GM18868 (cell line): ENCODE results near the gene WDR37.

Experiments
- ATAC-seq: cut with Tn5 transposase; IDR thresholded peaks from one replicate; pipeline ENCODE4 v1.9.1; 2021; ENCODE audit warnings: mild to moderate bottlenecking, moderate library complexity; ENCODE audit not compliant: unreplicated experiment

The WDR37 gene

DNA sequence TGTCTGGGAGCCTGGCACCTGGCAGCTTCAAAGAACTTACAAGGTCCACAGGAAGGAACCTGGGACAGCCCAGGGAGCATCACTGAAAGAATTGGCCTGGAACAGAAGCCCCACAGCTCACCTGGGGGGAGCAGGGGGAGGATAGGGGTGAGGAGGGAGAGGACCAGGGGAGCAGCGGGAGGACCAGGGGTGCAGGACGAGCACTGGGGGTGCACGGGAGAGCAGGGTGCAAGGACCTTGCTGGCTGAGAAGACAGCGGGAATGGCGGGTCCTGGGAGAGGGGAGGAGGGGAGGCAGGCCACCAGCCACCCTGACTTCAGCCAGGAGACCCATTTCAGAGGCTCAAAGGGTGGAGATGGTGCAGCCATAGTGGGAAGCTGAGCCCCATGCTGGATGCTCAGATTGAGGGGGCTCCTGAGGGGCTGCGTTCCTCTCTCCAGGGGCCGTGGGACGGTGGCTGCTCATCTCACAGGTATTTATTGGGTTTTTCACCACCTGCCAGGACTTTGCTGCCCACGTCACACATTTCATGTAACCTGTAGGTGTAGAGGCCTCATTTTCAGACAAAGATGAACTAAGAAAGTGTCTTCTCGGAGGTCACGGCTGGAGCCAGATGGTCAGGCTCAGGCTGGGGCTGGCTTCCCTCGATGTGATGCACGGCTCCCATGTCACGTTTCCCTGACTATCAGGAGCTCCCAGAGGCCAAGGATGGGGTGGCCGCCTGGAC, 110.1 kb downstream of the WDR37 start:
- ATAC-seq, result no peak

DNA sequence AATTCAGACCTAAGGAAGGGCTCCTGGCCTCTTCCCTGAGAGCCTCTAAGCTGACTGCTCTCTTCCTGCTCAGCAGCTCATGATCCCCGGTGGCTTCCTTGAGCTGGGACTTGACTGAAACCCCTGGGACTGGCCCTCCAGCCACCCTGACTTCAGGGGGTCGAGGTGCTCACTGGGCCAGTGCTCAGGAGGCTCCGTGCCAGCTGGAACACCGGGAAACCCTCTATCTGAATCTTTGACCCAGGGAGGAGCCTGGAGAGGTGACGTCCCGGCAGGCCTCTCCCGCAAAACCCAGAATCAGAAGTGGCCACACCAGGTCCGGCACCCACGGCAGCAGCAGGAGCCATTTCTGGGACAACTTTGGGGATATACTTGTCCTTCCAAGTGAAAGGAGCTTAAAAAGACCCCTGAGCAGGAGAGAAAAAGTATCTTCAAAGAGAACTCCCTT, 110.7 kb downstream of the WDR37 start:
- ATAC-seq, result no peak

DNA sequence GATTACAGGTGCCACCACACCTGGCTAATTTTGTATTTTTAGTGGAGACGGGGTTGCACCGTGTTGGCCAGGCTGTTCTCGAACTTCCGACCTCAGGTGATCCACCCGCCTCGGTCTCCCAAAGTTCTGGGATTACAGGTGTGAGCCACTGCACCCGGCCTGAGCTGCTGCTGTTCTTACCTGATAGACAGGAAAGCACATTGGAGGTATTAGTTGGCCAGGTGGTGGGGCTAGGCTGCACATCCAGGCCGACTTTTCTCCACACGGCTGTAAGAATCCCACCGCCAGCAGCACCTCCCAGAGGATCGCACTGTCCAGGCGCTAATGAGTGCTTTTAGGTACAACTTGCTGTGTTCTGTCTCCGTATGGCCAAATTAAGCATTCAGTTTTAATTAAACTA, 112.6 kb downstream of the WDR37 start:
- ATAC-seq, result no peak

DNA sequence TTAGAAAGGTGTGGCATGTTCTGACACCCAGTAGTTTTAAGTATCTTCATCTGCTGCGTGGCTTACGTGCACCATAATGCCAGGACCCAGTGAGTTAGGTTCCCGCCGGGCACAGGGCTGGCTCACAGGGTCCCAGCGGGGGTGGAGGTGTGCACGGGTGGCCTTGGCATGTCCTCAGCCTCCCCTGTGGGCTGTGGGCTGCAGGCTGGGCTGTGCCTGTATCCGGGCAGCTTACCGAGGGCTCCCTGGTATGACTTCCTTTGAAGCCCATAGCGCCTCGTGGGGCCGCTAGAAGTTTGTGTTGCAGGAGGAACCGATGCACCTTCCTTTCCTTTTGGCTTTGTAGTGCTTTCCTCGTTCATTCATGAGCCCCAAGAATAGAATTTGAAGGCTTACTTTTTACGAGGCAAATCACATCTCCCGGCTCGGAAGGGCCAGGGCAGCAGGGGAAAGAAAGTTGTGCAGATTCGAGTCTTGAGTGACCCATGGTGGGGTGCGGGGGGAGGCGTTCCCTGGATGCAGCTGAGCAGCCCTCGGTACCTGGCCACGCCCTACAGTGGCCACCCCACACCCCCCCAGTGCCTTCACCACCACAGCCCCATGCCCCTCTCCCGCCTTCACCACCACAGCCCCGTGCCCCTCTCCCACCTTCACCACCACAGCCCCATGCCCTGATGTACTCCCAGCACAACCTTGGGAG, 113.2 kb downstream of the WDR37 start:
- ATAC-seq, result no peak

DNA sequence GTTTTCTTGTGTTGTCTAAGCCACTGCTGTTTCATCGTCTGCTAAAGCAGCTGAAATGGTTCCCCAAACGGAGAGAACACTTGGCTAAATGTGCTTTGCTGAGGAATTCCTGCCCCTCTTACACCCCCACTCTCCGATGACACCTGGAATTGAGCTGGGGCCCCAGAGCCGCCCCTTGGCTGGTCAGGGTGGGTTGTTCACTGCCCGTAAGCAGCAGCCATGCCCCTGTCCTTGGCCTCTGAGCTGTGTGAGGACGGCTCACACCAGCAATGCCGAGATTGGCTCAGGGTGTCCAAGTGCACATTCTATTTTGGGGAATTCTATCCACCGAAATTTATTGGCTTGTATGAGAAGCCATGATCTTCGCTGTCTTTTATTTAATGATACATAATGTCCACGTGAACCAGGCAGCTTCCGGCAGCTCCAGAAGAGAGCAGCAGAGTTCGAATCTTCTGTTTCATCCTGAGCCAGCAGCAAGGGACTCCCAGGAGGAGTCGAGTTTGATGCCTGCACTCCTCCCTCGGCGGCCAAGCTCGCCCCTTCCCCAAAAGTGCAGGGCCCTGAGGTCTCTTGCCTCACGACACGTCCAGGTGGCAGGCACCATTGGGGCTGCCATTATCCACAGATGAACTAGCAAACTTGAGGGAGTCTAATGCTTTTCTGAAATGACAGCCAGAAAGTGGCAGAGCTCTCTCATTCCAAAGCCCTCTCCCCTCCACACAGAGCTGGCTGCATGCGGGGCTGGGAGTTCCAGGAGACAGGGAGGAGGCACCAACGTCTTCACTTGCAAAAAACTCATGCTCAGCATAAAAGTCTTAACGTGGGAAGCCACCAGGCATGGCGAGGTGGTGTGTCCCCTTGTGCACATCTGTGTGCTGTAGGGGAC, 114.0 kb downstream of the WDR37 start:
- ATAC-seq, result no peak

DNA sequence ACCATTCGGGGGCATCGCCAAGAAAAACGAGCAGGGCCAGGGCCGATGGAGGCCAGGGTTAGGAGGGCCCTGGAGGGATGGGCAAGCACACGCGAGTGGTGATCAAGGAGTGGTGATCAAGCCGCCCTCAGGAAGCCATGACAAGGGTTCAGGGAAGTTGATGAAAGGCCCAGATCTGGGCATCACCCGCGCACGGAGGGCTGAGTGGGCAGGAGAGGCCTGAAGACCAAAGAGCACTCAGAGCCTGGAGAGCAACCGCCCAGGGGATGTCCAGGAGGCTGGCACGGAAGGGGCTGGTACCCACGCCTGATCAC, 114.6 kb downstream of the WDR37 start:
- ATAC-seq, result no peak

DNA sequence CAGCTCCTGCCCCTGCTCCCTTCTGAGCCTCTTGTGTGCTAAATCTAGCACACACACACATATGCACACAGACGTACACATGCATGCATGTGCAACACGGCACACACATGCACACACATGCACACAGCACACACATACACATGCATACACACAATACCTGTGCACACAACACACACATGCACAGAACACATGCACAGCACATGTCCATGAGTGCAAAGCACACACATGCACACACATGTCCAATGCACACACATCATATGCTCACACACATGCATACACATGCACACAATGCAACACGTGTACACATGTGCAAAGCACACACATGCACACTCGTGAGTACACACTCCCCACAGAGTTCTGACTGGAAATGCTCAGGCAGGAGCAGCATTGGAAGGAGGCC, 115.0 kb downstream of the WDR37 start:
- ATAC-seq, result no peak

DNA sequence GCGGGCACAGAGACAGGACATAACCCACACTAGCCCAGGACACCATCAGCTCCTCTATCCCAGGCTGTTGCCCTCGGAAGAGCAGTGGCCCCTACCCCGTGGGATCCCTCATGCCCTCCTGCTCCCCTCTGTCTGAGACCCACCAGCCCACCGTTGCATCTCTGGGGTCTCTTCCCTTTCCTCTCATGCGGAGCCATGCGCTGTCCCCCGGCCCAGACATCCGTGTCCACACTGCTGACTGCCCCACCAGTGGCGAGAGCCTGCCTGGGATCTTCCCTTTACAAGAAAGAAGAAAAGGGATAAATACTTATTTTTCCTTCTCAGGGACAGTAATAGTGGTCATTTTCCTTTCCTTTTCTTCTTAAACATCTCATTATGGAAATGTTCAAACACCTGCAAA, 115.4 kb downstream of the WDR37 start:
- no peak for ATAC-seq

DNA sequence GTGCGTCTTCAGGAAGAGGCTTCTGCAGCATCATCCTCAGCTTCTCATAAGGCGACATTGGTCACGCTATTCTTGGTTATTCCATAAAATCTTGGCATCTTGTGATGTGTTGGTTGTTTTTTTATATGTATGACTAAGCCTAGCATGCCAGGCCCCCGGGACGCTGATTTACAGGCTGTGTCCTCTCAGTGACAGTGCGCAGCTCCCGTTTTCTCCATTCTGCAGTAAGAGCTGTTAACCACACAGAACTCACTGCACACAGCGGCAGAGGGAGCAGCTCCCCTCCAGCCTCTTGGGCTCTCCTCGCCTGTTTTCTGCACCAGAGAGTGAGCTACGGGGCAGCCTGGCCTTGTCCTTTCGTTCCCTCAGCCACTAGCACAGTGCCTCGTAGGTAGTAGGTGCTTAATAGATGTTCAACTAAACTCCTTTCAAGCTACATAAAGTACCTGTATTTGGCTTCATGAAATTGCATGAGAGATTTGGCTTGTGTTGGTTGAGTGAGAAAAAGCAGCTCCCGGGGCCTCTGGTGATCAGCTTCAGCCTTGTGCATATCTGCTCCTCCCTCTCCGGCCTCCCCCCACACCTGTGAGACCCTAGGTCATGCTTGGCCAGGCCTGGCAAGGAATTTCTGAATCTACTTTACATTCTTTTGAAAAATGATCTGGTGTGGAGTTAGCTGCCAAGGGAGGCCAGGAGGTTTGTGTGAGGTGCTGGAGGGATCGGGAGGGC, 116.2 kb downstream of the WDR37 start:
- ATAC-seq, result no peak

DNA sequence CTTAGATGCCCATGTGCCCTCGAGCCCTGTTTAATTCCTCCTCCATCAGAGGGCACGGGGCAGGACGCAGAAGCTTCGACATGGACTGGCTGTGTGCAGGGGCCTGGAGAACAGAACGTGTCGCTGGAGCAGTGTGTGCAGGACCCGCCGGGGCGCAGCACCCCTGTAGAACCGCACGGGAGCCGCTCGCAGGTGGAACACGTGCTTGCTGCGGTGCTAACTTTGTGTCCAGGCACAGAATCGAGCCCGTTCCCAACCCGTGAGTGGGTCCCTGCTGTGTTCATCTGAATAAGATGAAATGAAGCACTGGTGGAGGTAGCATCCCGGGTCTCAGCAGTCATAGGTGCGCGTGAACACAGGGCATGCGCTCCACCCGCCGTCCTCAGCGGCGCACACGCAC, 116.9 kb downstream of the WDR37 start:
- ATAC-seq, result no peak

DNA sequence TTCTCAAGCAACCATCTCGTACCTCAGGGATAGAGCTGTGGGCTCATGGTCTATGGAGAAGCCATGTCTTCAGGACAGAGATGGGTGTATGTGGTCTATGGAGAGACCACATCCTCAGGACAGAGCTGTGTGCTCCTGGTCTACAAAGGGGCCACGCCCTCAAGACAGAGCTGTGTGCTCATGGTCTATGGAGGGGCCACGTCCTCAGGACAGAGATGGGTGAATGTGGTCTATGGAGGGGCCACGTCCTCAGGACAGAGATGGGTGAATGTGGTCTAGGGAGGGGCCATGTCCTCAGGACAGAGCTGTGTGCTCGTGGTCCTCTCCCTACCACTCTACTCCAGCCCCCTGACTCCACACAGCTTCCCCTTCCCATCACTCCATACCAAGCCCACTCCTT, 117.8 kb downstream of the WDR37 start:
- no peak for ATAC-seq

DNA sequence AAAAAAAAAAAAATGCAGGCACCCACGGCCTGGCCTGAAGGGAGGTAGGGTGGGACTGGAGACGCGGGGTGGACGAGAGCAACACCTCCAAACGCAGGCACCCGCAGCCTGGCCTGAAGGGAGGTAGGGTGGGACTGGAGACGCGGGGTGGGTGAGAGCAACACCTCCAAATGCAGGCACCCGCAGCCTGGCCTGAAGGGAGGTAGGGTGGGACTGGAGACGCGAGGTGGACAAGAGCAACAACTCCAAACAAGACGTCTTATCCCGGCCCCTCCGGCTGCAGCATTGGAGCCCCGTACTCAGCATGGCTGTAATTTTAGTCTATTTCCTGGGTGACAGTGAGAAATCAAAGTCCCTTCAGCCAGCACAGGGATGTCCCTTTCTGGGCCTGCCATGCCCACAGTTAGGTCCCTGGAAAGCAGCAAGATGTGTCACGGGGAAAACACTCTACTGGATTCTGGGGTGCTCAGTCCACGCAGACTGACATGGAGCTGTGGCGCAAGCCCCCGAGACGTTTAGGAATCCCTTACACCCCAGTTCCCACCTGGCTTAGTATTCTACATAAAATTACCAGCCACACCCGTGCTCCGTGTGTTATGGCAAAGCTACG, 119.9 kb downstream of the WDR37 start:
- no peak for ATAC-seq

DNA sequence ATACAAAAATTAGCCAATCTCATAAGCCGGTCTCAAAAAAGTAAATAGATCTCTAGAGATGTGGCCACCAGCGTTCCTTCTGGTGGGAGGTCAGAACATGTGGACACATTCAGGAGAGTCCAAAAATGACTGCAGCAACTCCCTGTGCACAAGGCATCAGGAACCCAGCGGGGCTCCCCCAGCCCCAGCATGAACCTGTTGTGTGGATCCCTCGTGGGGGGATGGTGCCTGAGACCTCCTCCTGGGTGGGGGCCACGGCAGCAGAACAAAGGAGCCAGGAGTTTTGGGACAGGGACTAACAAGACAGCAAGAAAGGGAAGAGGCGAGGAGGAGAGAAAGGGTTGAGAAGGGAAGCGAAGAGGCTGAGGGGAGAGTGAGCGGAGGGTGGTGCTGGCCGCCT, 121.8 kb downstream of the WDR37 start:
- no peak for ATAC-seq

DNA sequence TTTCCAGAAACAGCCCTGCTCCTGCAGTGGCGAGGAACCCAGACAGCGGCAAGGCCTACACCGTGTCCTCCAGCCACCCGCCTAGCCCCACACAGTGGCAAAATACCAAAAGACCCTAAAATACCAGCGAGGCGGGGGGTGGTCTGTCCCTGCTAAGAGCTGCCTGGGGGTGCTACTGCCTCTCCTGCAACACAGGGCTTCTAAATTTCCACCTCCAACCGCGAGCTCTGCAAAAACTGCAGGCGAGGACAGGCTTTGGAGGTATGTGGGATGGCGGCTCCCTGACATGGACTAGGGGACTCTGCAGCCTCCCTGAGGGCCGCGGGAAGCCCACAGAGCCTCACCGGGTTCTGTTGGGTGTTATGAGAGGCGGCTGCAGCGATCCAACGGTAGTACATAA, 122.3 kb downstream of the WDR37 start:
- ATAC-seq, result no peak

DNA sequence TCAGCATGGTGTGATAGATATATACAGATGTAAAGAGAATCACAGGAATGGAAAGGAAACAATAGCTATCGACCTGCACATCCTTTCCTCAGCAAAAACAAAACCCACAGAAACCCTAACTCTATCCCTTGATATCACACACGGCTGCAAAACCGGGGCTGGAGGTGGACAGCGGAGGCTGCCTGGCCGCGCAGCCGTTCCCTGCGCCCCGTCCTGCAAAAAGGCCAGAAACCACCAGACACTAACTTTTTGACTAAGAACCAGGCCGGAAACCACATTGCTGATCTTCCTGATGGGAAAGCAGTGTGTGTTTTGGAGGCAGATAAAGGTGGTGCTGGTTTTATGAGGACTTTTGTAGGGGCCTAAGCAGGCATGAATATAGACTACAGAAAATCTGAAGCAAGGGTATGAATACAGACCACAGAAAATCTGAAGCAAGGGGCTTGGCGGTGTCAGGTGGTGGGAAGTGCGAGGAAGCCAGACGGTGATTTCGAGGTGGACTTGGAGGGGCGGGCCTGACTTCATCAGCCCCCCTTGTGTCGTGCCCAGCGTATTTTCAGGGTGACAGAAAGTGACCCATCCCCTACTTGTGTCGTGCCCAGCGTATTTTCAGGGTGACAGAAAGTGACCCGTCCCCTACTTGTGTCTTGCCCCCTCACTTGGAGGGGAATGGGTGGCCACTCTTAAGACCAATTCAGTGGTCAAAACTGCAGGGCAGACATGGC, 123.3 kb downstream of the WDR37 start:
- no peak for ATAC-seq

DNA sequence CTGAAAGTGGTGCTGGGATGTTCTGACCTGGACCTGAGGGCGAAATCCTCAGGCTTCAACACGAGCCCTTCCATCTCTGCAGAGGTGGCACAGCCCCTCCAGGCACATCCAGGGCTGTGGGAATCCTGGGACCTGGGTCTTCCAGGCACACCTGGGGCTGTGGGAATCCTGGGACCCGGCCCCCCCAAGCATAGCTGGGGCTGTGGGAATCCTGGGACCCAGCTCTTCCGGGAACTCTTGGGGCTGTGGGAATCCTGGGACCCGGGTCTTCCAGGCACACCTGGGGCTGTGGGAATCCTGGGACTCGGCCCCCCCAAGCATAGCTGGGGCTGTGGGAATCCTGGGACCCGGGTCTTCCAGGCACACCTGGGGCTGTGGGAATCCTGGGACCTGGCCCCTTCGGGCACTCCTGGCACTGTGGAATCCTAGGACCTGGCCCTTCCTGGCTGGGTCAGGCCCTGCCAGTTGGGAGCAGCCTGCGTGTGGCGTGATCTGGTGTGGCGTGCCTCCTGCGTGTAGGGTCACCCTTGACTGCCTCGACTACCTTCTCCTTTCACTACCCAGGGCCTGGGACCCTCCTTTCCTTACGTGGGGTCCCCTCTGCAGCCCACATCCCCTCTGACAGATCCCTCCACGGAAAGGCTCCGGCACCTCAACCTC, 124.0 kb downstream of the WDR37 start:
- ATAC-seq, result no peak

DNA sequence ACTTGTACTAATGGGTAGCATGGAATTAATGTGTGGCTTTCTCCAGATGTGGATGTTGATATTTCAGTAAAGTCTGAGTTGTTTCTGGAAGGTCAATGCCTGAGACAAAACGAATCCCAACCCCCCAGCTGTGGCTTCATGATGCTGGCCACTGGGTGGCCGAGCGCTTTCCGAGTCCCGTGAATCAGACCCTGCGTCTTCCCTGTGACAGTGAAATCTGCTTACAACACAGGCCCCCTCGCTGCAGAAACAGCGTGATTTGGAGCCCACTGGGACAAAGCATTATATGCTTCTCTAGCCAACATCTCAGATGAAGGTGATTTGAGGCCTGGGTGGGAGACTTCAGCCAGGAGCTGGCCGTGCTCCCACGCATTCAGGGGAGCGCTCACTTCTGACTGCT, 124.7 kb downstream of the WDR37 start:
- no peak for ATAC-seq
